ENCODE results near the gene SLC22A23.

Gene SLC22A23

GRCh38 chr6:3444276-3445088 lies 12.4 kb downstream of the SLC22A23 start:
- DNase-seq (ENCODE audit: low read depth): no peak

- DNase-seq (ENCODE audit: low read depth): no peak
These were observed 13.7 kb downstream of the SLC22A23 start for GRCh38 chr6:3443221-3443515.

GRCh38 chr6:3442431-3443220 lies 14.2 kb downstream of the SLC22A23 start:
- no peak for DNase-seq (ENCODE audit: low read depth)

- DNase-seq (ENCODE audit: low read depth): no peak
These were observed 15.9 kb downstream of the SLC22A23 start for GRCh38 chr6:3440911-3441310.

- DNase-seq (ENCODE audit: low read depth): no peak
These were observed 16.9 kb downstream of the SLC22A23 start for GRCh38 chr6:3439961-3440360.

- DNase-seq (ENCODE audit: low read depth): no peak
These were observed 18.4 kb downstream of the SLC22A23 start for GRCh38 chr6:3438190-3439167.

GRCh38 chr6:3433005-3433404 lies 23.8 kb downstream of the SLC22A23 start:
- DNase-seq (ENCODE audit: low read depth): no peak

- no peak for DNase-seq (ENCODE audit: low read depth)
These were observed 24.4 kb downstream of the SLC22A23 start for GRCh38 chr6:3432416-3432815.

- no peak for DNase-seq (ENCODE audit: low read depth)
These were observed 24.9 kb downstream of the SLC22A23 start for GRCh38 chr6:3431994-3432393.

GRCh38 chr6:3429211-3429610 lies 27.6 kb downstream of the SLC22A23 start:
- DNase-seq (ENCODE audit: low read depth): no peak

- DNase-seq (ENCODE audit: low read depth): no peak
These were observed 28.1 kb downstream of the SLC22A23 start for GRCh38 chr6:3428700-3429099.

- no peak for DNase-seq (ENCODE audit: low read depth)
These were observed 28.6 kb downstream of the SLC22A23 start for GRCh38 chr6:3428247-3428646.

GRCh38 chr6:3427687-3428085 lies 29.2 kb downstream of the SLC22A23 start:
- DNase-seq (ENCODE audit: low read depth): no peak

GRCh38 chr6:3426927-3427686 lies 29.7 kb downstream of the SLC22A23 start:
- no peak for DNase-seq (ENCODE audit: low read depth)

- DNase-seq (ENCODE audit: low read depth): no peak
These were observed 30.5 kb downstream of the SLC22A23 start for GRCh38 chr6:3426091-3426926.

- DNase-seq (ENCODE audit: low read depth): no peak
These were observed 31.3 kb downstream of the SLC22A23 start for GRCh38 chr6:3425574-3425973.

GRCh38 chr6:3424185-3424927 lies 32.5 kb downstream of the SLC22A23 start:
- no peak for DNase-seq (ENCODE audit: low read depth)

- no peak for DNase-seq (ENCODE audit: low read depth)
These were observed 33.2 kb downstream of the SLC22A23 start for GRCh38 chr6:3423439-3424184.

GRCh38 chr6:3422435-3423070 lies 34.3 kb downstream of the SLC22A23 start:
- DNase-seq (ENCODE audit: low read depth): no peak

All from stimulated activated CD8-positive, alpha-beta memory T cell treated with anti-CD3 and anti-CD28 coated beads, Interleukin-15, amount 100 ng/mL, for 24 hours (primary cell).